ENCODE results near the gene CRAMP1. TPM values are rescaled to one million over a fixed set of nuclear protein-coding genes. Genes with fewer than 3 reads are reported as not detected.

CRAMP1 gene
- total RNA-seq, 1 experiment from 2014 or later, result 33.0 TPM

DNA sequence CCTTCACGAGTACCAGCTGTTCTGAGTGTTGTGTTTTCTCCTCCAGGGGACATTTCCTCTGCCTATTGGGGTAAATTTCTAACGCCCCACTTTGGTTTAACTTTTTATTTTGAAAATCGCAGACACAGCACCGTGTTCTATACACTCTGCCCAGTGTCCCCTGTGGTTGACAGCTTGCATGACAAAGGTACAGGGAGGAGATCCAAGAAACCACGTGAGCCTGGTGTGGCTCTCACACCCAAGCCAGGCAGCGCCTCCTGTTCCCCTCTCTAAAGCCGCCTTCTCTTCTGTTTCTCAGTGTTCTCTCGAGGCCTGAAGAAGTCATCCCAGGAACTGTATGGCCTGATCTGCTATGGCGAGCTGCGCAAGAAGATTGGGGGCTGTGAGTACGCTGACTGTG, 25.4 kb downstream of the CRAMP1 start:
- Histone ChIP-seq H3K36me3 (ENCODE audit: insufficient read depth, low read length, poor library complexity, severe bottlenecking) (peaks cover 57% of the 10 kb centered on the region), H3K4me1 (ENCODE audit: insufficient read depth, low read length, poor library complexity, severe bottlenecking) (no peaks in the 10 kb centered on the region), H3K27ac (ENCODE audit: low read depth, low read length, poor library complexity, severe bottlenecking) (no peak overlapping the region), H3K4me3 (ENCODE audit: low read depth, low read length, poor library complexity, severe bottlenecking) (no peak overlapping the region), H3K27me3 (replicated peaks; ENCODE audit: insufficient read depth, low read depth, low read length, poor library complexity) (no peaks in the 10 kb centered on the region), H3K9me3 (ENCODE audit: low read depth, low read length, poor library complexity, severe bottlenecking) (no peaks in the 10 kb centered on the region)
- intact Hi-C loops (cut with micrococcal nuclease; ENCODE audit: unreplicated experiment), result no loop called here
- BruUV-seq (replicated peaks), result no TSS peak
- TF ChIP-seq, protein P1, sequence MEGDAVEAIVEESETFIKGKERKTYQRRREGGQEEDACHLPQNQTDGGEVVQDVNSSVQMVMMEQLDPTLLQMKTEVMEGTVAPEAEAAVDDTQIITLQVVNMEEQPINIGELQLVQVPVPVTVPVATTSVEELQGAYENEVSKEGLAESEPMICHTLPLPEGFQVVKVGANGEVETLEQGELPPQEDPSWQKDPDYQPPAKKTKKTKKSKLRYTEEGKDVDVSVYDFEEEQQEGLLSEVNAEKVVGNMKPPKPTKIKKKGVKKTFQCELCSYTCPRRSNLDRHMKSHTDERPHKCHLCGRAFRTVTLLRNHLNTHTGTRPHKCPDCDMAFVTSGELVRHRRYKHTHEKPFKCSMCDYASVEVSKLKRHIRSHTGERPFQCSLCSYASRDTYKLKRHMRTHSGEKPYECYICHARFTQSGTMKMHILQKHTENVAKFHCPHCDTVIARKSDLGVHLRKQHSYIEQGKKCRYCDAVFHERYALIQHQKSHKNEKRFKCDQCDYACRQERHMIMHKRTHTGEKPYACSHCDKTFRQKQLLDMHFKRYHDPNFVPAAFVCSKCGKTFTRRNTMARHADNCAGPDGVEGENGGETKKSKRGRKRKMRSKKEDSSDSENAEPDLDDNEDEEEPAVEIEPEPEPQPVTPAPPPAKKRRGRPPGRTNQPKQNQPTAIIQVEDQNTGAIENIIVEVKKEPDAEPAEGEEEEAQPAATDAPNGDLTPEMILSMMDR (conservative IDR thresholded peaks at IDR 0.05; ENCODE audit: low read depth, low read length), result no peak
- no peak for TF ChIP-seq EZH2 (IDR thresholded peaks at IDR 0.05; ENCODE audit: borderline replicate concordance, low read depth, low read length, poor library complexity, severe bottlenecking)
- no peak for DNase-seq (ENCODE audit: low spot score)
- ChIA-PET POLR2A (ENCODE audit: low non-redundant PET) (no interaction called here), CTCF (no interaction called here)

DNA sequence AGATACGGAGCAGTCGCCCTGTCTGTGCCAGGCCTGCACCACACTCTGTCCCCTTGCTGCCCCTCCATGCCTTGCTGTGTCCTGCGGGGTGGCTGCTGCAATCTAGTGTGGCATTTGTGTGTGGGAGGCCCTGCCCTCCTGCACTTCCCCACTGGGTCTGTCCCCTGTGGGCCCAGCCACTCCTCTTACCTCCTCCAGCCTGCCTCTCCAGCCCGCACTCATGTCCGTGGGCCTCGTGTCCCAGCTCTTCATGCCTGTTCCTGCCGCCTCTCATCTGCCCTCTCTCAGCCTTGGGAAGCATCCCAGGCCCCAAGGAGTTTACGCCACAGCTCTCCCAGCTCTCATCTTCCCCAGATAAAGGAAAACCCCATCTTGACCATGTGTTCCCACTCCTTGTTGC, 26.6 kb downstream of the CRAMP1 start:
- Histone ChIP-seq H3K27ac (ENCODE audit: low read depth, low read length, poor library complexity, severe bottlenecking) (no peak overlapping the region), H3K4me1 (ENCODE audit: insufficient read depth, low read length, poor library complexity, severe bottlenecking) (no peaks in the 10 kb centered on the region), H3K27me3 (replicated peaks; ENCODE audit: insufficient read depth, low read depth, low read length, poor library complexity) (no peaks in the 10 kb centered on the region), H3K9me3 (ENCODE audit: low read depth, low read length, poor library complexity, severe bottlenecking) (no peaks in the 10 kb centered on the region), H3K36me3 (ENCODE audit: insufficient read depth, low read length, poor library complexity, severe bottlenecking) (peaks cover 53% of the 10 kb centered on the region), H3K4me3 (ENCODE audit: low read depth, low read length, poor library complexity, severe bottlenecking) (no peak overlapping the region)
- intact Hi-C loops (cut with micrococcal nuclease; ENCODE audit: unreplicated experiment), result no loop called here
- TF ChIP-seq, protein P1 (conservative IDR thresholded peaks at IDR 0.05; ENCODE audit: low read depth, low read length), result no peak
- TF ChIP-seq EZH2 (IDR thresholded peaks at IDR 0.05; ENCODE audit: borderline replicate concordance, low read depth, low read length, poor library complexity, severe bottlenecking), result no peak
- no peak for DNase-seq (ENCODE audit: low spot score)
- BruUV-seq (replicated peaks), result no TSS peak
- ChIA-PET CTCF (no interaction called here), POLR2A (ENCODE audit: low non-redundant PET) (no interaction called here)

DNA sequence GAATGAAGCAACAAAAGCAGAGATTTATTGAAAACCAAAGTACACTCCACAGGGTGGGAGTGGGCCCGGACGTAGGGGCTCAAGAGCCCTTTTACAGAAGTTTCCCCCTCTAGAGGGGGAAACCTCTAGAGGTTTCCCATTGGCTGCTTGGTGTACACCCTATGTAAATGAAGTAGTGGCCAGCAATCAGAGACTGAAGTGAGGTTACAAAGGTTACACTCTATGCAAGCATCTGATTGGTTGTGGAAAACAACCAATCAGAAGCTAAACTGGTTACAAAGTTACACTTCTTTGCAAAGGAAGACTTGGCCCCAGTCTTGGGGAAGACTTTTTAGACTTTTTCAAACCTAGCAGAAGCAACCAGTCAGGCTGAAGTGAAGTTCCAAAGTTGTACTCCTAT, 27.1 kb downstream of the CRAMP1 start:
- peaks cover 50% of the 10 kb centered on the region for H3K36me3 ChIP-seq (ENCODE audit: insufficient read depth, low read length, poor library complexity, severe bottlenecking)
- BruUV-seq (replicated peaks), result no TSS peak
- no peaks in the 10 kb centered on the region for H3K27me3 ChIP-seq (replicated peaks; ENCODE audit: insufficient read depth, low read depth, low read length, poor library complexity)
- H3K4me3 ChIP-seq (ENCODE audit: low read depth, low read length, poor library complexity, severe bottlenecking), result no peak overlapping the region
- H3K9me3 ChIP-seq (ENCODE audit: low read depth, low read length, poor library complexity, severe bottlenecking), result no peaks in the 10 kb centered on the region
- no peaks in the 10 kb centered on the region for H3K4me1 ChIP-seq (ENCODE audit: insufficient read depth, low read length, poor library complexity, severe bottlenecking)
- ChIA-PET POLR2A (ENCODE audit: low non-redundant PET) (no interaction called here), CTCF (no interaction called here)
- H3K27ac ChIP-seq (ENCODE audit: low read depth, low read length, poor library complexity, severe bottlenecking), result no peak overlapping the region
- DNase-seq (ENCODE audit: low spot score), result no peak
- intact Hi-C loops (cut with micrococcal nuclease; ENCODE audit: unreplicated experiment), result no loop called here
- TF ChIP-seq EZH2 (IDR thresholded peaks at IDR 0.05; ENCODE audit: borderline replicate concordance, low read depth, low read length, poor library complexity, severe bottlenecking), result no peak
- TF ChIP-seq, protein P1 (conservative IDR thresholded peaks at IDR 0.05; ENCODE audit: low read depth, low read length), result no peak

Measured in A673 (cell line).